Measurements from ENCODE around the gene DHCR24.

- TF ChIP-seq CTCF (IDR thresholded peaks at IDR 0.05) (no peak), POLR2AphosphoS5 (IDR thresholded peaks at IDR 0.05) (no peak)
Observed at GRCh38 chr1:54894271-54894670, 7.3 kb upstream of the DHCR24 start.
